SHP77 (cell line): ENCODE data around the gene NAA60.

ENCODE experiments used
- DNase-seq, 2 experiments: peaks; one replicate each; lab custom pipeline; 2025; lab: John Stamatoyannopoulos, UW

Gene NAA60

DNA sequence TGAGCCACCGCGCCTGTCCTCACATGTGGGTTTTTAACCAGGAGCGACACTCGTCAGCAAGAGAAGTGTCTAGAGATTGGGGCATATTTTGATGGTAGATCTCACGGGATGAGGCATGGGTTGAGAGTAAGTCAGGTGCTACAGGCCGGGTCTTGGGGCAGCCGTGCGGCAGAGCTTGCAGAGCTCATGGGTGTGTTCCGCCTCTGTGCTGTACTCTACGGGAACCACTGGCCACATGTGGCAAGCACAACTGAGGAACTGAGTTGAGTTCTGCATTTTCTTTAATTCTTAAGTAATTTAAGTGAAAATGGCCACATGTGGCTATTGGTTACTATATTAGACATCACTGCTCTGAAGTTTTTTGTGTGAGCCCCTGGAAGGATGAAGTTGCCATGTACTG is 66.9 kb downstream of the NAA60 start:
- DNase-seq = no peak

DNA sequence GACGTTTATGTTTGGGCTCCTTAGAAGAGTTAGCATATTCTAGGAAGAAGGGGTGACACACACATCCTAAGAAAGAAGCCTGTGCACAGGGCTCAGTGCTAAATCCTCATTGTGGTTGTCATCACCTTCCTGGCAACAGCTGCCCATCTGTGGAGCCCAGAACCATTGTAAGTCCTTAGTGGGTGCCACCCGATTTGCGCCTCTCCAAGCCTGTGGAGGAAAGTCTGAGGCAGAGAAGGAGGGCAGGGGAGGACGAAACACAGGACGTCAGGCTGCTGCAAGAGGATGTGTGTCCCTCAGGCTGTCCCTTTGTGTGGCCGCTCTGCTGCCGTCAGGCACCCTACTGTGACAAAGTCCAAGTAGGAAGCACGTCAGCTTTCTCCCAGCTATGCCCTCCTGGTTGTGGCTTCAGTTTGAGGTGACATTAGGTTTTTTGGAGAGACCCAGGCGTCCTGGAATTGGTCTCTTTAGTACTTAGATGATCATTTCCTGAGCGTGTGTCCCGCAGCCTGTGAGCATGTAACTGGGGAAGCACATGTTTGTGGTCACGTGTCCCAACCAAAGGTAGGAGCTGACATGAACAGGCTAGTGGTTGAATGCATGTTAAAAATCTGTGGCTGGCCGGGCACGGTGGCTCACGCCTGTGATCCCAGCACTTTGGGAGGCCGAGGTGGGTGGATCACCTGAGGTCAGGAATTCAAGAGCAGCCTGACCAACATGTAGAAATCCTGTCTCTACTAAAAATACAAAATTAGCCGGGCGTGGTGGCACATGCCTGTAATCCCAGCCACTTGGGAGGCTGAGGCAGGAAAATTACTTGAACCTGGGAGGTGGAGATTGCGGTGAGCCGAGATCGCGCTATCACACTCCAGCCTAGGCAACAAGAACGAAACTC is 68.1 kb downstream of the NAA60 start:
- no peak for DNase-seq

DNA sequence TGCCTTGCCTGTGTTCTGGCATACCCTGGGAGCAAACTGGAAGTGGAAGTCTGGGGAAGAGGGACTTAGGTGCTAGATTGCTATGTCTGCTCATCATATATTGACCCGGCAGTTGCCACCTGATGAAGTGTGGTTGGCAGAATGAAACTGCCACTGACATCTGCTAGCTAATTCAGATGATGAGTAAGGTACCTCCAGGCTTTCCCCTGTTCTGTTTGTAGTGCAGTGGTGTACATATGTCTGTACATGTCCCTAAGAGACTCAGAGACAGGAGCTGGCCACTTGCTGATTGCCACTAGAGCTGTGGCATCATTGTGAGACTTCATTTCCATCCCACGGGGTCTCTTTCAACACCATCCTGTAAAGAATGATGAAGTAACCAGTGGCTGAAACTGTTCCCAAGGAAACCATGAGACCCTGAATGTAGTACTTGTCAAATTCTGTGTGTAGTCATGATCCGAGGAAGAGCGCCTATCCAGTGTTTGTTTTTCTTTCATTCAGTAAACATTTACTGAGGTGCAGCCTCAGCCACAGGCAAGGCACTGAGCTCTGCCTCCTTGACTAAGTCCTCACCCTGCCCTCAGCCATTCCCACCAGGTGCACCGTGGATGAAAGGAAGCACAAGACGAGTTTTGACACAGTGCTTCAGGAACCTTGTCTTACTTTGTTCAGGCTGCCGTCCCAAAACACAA is 70.6 kb downstream of the NAA60 start:
- no peak for DNase-seq

DNA sequence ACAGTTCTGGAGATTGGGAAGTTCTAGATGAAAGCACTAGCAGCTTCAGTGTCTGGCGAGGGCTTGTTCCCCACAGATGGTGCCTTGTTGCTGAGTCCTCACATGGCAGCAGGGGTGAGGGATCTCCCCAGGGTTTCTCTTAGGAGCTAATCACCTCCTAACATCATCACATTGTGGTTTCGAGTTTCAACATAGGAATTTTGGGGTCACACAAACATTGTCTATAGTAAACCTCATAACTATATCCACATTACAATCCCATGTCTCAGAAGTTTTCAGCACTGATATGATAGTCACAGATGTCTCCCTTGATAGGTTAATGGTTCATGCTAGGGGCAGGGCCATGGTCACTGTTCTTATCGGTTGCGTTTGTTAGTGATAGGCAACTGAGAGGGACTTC is 71.1 kb downstream of the NAA60 start:
- DNase-seq = no peak

DNA sequence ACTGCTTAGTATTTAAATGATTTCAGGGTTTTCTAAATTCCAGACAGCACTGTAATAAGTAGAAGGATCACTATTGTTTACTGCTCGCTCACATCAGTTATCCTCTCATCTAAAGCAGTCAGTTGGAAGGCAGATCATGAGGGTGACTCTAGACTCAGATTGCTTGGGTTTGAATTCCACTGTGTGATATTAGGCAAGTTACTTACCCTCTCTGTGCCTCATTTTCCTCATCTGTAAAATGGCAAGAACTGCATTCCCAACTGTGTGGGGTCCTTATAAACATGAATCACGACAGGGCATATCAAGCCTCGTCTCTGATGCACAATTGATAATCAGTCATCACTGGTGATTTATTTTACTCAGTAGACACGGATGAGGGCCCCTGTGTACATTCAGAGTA is 72.4 kb downstream of the NAA60 start:
- no peak for DNase-seq

DNA sequence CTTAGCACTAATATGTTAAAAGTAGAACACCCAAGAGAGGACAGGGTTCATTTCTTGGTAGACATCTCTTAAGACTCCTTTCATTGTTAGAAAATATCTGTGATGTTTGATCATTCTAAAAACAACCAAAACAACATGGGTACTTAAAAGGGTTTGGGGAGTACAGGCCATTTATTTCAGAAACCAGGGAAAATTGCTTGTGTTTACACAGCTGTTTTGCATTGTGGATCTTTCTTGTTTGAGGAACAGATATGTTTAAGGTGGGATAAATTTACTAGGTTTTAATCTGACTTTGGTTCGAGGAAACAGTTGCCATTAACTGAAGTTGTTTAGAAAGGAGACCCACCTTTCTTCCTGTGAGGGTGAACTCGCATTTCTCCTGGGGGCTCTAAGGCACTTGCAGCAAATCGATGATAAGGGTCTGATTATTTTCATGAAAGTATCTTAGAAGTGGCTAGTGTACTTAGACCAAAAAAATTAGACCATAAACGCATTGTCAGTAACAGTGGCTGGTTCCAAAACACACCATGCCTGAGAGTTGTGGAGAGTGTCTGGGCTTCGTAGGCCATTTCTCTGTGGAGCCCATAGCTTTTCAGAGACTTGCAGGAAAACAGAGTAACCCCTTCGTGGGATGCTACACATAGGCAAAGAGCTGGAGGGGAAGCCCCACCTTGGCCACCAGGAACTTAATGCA is 75.0 kb downstream of the NAA60 start:
- no peak for DNase-seq

DNA sequence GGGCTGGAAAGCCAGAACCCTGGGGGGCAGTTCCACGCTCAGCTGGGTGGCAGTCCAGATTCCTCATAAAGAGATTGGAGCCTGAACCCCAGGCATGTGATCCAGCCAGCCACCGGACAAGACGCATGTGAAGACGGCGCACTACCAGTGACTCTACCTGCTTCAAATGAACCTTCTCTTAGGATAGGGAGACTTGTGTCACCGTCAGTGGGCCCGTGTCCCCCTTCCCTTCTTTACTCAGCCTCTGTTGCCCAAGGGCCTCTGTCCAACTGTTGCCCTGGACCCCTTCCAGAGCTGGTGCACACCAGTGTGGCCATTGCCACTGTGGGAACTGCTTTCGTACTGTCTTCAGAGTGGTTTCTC is 75.5 kb downstream of the NAA60 start:
- no peak for DNase-seq

DNA sequence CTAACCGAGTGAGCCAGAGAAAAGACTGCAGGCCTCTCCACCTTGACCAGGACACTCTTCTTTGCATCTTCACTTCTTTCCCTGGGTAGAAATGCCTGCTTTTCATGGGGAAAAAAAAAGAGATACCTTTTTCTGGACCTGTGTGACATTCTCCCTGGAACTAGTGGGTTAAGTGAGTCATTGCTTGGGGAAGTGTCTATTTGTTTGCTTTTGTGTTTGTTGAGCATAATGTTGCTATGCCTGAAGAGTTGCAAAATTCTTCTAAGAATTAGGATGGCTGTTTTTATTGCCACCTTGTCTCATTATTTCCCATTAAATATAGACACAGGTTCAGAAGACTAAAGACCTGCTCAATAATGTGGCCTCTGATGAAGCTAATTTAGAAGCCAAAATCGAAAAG is 76.1 kb downstream of the NAA60 start:
- DNase-seq = no peak

DNA sequence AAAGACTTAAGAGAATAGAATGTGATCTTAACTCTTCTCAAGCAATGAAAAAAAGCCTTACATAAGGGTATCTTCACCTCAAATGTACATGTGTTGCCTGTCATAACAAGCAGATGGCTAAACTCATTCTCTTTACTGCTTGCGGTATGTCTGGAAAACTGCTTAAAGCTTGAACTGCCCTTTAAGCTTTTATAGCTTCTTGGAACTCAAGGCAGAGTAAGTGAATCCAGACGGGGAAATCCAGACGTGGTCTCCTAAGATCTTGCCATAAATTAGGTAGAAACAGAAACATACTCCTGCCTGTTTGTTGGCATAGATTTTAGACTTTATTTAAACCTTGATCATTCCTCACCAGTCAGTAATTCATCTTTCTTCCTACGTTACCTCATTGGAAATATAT is 76.9 kb downstream of the NAA60 start:
- no peak for DNase-seq

DNA sequence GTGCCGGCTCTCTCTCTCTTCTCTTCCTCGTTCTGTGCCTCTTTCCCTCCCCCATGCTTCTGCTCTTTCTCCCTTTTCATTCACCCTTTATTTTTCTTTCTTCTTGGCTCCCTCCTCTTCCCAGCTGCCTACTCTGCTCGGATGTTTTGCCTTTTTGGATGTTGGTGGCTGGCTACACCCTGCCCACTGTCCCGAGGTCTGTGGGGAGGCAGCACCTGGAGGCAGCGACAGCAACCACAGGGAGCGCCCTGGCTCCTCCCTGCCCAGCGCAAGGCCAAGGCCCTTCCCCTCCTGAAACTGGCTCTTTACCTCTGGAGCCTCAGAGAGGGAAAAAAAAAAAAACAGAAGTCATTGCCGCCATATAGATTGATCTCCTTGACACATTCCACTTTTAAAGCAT is 77.4 kb downstream of the NAA60 start:
- DNase-seq = no peak

DNA sequence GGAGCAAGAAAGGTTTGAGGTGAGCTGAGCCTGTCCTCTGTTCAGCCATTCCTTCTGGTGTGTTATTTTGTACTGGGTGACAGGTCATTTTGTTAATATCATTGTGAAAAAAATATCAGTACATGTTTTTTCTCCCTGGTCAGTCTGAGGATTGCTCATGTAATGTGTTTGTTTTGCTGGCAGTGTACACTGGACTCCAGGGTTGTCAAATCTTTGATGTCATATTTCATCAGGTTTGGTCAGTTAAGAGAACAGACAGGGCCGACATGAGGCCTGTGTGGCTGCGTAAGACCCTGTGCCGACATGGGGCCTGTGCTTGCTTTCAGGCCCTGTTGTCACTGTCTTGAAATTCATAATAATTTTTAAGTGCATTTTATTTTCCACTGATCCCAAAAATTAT is 79.8 kb downstream of the NAA60 start:
- DNase-seq = no peak

DNA sequence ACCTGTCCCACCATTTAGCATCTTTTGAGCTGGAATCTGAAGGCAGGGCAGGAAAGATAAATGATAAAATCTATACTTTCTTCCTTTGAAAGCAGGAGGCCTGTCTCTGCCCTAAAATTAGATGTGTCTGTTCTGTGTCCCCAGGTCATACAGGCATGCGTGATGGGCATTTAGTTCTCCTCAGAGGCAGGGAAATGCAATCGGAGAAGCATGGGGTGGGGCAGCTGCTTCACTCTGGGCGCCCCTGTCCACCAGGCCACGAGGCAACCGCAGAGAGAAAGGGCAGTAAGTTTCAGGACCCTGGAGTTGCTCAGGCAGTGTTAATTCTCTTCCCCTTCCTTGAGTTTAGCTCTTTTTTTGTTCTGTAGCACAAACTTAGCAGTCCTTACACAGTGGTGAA is 82.5 kb downstream of the NAA60 start:
- DNase-seq = no peak

DNA sequence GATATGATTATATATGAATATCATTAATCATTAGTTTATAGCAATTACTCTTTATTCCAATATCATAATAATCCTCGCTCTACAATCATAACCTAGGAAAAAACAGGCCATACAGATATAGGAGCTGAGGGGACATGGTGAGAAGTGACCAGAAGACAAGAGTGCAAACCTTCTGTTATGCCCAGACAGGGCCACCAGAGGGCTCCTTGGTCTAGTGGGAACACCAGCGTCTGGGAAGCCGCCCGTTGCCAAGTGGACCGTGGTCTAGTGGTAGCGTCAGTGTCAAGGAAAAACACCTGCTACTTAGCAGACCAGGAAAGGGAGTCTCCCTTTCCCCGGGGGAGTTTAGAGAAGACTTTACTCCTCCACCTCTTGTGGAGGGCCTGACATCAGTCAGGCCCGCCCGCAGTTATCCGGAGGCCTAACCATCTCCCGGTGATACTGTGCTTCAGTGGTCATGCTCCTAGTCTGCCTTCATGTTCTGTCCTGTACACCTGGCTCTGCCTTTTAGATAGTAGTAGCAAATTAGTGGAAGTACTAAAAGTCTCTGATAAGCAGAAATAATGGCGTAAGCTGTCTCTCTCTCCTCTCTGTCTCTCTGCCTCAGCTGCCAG is 83.8 kb downstream of the NAA60 start:
- peak; percentile 70 to 74 for DNase-seq

DNA sequence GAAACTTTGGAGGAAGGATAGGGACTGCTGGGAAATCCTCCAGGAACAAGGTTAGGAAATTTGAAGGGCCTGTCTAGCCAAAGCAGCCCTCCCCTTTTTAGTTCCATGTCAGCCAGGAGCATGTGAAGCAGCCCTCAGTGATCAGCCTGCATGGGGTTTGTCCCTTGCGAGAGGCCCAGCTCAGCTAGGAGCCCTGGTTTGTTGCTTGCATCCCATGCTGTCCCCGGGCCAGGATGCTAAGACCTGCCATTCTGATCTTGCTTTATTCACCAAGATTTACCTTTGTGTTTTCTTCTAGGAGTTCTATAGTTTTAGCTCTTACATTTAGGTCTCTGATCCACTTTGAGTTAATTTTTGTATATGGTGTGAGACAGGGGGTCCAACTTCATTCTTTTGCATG is 84.9 kb downstream of the NAA60 start:
- DNase-seq = no peak

DNA sequence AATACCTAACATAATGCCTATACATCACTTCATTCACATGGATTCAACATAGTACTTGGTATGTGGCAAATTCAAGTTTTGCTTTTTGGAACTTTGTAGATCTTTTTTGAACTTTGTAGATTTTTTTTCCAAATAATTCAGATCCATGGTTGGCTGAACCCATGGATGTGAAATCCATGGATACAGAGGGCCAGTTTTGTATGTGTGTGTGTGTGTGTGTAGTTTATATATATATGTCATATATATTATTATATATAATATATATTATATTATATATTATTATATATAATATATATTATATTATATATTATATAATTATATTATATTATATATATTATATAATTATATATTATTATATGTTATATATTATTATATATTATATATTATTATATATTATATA is 85.7 kb downstream of the NAA60 start:
- no peak for DNase-seq

DNA sequence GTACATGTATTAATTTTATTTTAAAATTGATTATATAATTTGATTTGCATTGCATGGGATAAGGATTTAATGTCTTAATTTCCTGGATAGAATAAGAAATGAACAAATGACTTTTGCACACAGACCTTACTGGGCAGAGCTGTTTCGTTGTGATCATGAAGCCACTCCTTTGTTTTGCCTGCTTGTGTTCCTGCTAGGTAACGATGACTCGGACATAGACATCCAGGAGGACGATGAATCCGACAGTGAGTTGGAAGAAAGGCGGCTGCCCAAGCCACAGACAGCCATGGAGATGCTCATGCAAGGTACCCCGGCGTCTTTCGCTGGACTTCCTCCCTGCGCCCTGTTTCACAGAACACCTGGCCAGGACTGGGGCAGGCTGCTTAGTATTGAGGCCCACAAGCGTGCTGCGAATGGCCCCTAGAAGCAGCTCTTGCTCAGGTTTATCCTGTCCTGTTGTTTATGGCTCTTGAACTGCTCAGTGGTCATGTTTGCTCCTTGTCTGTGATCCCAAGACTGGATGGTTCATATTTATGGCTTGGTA is 87.0 kb downstream of the NAA60 start:
- no peak for DNase-seq

DNA sequence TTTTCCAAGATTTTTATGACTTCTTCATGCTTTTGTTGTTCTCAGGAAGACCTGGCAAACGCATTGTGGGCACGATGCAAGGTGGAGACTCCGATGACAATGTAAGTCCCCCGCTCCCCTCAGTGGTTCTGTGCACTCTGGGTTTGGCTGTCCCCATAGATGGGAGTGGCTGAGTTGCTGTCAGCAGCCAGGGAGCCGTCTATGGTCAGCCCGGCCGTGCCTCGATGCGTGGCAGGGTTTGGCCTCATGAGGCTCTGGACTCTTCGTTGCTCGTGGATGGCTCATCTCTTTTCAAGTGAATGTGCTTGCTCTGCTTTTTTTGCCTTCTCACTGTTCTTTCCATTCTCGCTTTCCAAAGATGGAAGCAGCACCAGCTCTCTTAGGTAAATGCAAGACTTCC is 89.3 kb downstream of the NAA60 start:
- DNase-seq = no peak

DNA sequence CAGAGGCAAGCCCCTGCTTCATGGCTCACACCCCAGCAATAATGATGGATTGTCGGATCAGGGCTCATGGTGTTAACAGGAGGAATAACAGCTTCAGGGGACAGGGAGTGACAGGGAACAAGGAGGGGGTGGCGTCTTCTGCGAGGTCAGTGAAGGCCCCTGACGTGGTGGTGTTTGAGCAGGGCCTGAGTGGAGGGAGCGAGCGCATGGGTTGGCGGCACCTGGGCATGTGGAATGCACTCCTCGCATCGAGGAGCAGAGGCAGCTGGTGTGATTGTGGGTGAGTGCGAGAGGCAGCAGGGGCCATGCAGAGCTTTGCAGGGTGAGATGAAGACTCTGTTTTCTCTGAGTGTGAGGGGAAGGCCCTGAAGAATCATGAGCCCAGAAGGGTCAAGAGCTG is 90.6 kb downstream of the NAA60 start:
- DNase-seq = no peak

DNA sequence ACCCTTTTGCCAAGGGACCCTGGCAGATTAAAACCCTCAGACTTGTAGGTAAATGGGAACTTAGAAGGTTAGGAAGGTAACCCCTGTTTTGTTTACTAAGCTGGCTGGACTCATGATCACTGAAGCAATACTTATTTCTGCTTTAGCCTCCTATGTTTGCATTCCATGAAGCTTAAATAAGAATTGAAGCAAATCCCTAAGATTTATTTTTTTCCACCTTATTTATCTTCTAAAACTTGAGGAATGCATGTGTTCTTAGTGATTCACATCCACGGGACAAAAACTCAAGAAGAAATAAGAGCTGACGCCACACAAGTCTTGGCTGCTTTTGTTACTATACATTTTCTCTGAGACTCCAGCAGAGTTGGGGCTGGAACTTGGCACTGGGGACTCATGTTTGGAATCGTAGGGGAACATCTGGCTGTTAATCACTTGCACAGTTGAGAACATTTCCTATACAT is 92.8 kb downstream of the NAA60 start:
- DNase-seq = no peak
